GM18505 (cell line): ENCODE data around the gene CYP2E1.
"Not testable (repeated sequence)": the region's sequence is repeated elsewhere in the genome, so short reads cannot be mapped to it uniquely, and the experiment has no call there.

Experiments
- ATAC-seq: cut with Tn5 transposase; IDR thresholded peaks from one replicate; pipeline ENCODE4 v1.9.1; 2021; ENCODE audit not compliant: unreplicated experiment
- POLR2A ChIP-seq: IDR thresholded peaks from 4 replicates; pipeline ENCODE4 v1.6.1; 2011; ENCODE audit warnings: borderline replicate concordance; ENCODE audit not compliant: insufficient read depth, insufficient read length; ENCODE audit errors: extremely low read depth

The CYP2E1 gene

GRCh38 chr10:133544506-133544905, 17.3 kb downstream of the CYP2E1 start:
- TF ChIP-seq POLR2A: no peak
- no peak for ATAC-seq

- no peak for ATAC-seq
- TF ChIP-seq POLR2A: no peak
Measured at GRCh38 chr10:133554600-133554999, 27.4 kb downstream of the CYP2E1 start.

- ATAC-seq: no peak
- TF ChIP-seq POLR2A: no peak
Measured at GRCh38 chr10:133555521-133555920, 28.4 kb downstream of the CYP2E1 start.

GRCh38 chr10:133557381-133557780, 30.2 kb downstream of the CYP2E1 start:
- ATAC-seq: no peak

GRCh38 chr10:133559216-133559615, 32.1 kb downstream of the CYP2E1 start:
- ATAC-seq: no peak
- no peak for TF ChIP-seq POLR2A

More at GRCh38 chr10:133557381-133557780, 30.2 kb downstream of the CYP2E1 start:
- TF ChIP-seq POLR2A: no peak

GRCh38 chr10:133564816-133565215, 37.7 kb downstream of the CYP2E1 start:
- TF ChIP-seq POLR2A: no peak

GRCh38 chr10:133565441-133566294, 38.5 kb downstream of the CYP2E1 start, which contains the start of gene SYCE1:
SYCE1 (minus strand) TSS chr10:133565583; CDS start chr10:133565529, 54 bp downstream.
- TF ChIP-seq POLR2A: no peak
- ATAC-seq: no peak

More at GRCh38 chr10:133564816-133565215, 37.7 kb downstream of the CYP2E1 start:
- ATAC-seq: no peak

- TF ChIP-seq POLR2A: no peak
- no peak for ATAC-seq
Measured at GRCh38 chr10:133567119-133567518, 40.0 kb downstream of the CYP2E1 start.

- no peak for ATAC-seq
- no peak for TF ChIP-seq POLR2A
Measured at GRCh38 chr10:133567609-133568286, 40.6 kb downstream of the CYP2E1 start.

GRCh38 chr10:133568287-133568614, 41.1 kb downstream of the CYP2E1 start:
- TF ChIP-seq POLR2A: no peak

GRCh38 chr10:133568831-133569527, 41.8 kb downstream of the CYP2E1 start:
- not testable (repeated sequence) for ATAC-seq

More at GRCh38 chr10:133568287-133568614, 41.1 kb downstream of the CYP2E1 start:
- ATAC-seq: no peak

GRCh38 chr10:133569801-133570200, 42.6 kb downstream of the CYP2E1 start:
- not testable (repeated sequence) for ATAC-seq

GRCh38 chr10:133572055-133572454, 44.9 kb downstream of the CYP2E1 start:
- not testable (repeated sequence) for ATAC-seq

GRCh38 chr10:133573460-133573859, 46.3 kb downstream of the CYP2E1 start:
- not testable (repeated sequence) for ATAC-seq

- ATAC-seq: not testable (repeated sequence)
Measured at GRCh38 chr10:133577037-133577436, 49.9 kb downstream of the CYP2E1 start.
